GM10248 (cell line): ENCODE results near the gene EGR4.

Experiments used
- CTCF ChIA-PET: fragments of 300-600 bp; sonication (Branson Sonifier 250); formaldehyde crosslinking; extraction: SDS; loops from one replicate; lab custom pipeline; 2021; ENCODE audit warnings: antibody characterized with exemption; lab: Yijun Ruan, JAX
- POLR2A ChIA-PET: fragments of 350-650 bp; sonication (Branson Sonifier 250); formaldehyde crosslinking; extraction: SDS; loops from one replicate; lab custom pipeline; 2020; ENCODE audit warnings: antibody characterized with exemption; lab: Yijun Ruan, JAX
- DNase-seq: peaks from one replicate; pipeline ENCODE4 v3.0.0; 2012; ENCODE audit errors: extremely low spot score
- CTCF ChIP-seq: IDR thresholded peaks from 2 replicates; pipeline ENCODE4 v1.5.1; 2012; ENCODE audit warnings: mild to moderate bottlenecking, low read depth; ENCODE audit errors: extremely low read depth, missing control alignments, control extremely low read depth

The EGR4 gene

DNA sequence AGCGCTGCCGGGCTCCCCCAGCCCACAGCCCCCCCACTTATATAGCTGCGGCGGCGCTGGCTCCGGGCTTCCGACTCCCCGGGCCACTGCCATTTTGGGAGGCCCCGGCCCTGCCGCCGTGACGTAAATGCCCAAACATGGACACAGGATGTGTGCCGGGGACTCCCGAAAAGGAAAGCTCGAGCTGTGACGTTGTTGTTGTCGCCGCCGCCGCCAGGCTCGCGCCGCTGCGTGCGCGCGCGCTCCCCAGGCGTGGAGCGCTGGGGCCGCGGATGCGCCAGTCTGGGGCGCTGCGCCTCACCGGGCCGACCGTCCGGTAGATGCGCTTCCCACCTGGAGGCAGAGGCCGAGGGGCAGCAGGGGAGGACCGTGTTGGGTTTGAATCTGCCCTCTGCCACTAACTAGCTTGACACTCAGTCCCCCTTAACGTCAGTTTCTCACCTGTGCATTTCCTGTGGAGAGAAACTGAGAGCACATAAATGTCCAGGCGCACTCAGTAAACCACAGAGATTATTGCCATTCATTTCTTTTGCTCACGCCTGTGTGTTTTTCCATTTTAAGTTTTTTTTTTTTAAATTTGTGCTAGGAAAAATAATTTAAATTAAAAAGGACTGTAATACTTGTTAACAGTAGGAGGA lies at the start of gene EGR4:
TSS of gene EGR4 (minus strand) at position 15 of the 638 bp plus-strand sequence. CDS start 231 bp downstream, outside the sequence.
- DNase-seq: peak; percentile 94
- TF ChIP-seq CTCF: no peak
- ChIA-PET POLR2A (no interaction called here), CTCF (interaction anchor here (1.2 to 4.3 kb wide), 3 partner anchors 9 to 117 kb away, joined by 3 to 17 read pairs (median 4); no protein-coding TSS in a partner anchor)

- ChIA-PET POLR2A (no interaction called here), CTCF (no interaction called here)
- DNase-seq: no peak
- no peak for TF ChIP-seq CTCF
Measured at GRCh38 chr2:73341039-73341438, 47.7 kb upstream of the EGR4 start.

DNA sequence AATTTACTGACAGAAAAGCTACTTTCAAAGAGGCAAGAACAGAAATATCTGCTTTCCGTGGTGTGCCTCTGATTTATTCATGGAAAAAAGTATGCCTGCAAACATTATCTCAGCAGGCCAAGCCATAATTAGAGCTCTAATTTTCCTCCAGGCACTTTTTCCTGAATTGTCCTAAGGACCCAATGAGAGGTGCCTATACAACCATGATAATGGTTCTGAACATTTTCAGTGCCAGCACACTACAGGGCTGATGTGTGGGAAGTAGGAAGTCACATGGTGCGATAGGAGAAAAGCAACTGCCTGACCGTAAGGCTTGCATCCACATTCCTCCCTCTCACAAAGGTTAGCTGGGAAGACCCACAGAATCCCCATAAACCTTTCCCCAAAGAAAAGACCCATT lies 45.9 kb upstream of the EGR4 start:
- ChIA-PET POLR2A (no interaction called here), CTCF (interaction anchor here (1.0 to 1.2 kb wide), 2 partner anchors 28 to 34 kb away, joined by 3 read pairs; no protein-coding TSS in a partner anchor)
- DNase-seq: no peak
- no peak for TF ChIP-seq CTCF

DNA sequence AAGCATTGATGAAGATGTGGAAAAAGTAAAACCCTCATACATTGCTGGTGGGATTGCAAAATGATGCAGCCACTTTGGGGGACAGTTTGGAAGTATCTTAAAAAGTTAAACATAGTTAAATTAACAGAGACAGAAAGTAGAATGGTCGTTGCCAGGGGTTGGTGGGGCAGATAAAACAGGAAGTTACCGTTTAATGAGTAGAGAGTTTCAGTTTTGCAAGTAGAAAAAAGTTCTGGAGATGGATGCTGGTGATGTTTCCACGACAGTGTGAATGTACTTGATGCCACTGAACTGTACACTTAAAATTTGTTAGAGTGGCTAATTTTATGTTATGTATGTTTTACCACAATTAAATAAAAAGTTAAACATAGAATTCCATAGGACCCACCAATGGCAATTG lies 44.5 kb upstream of the EGR4 start:
- no peak for DNase-seq
- ChIA-PET POLR2A (no interaction called here), CTCF (no interaction called here)
- no peak for TF ChIP-seq CTCF

DNA sequence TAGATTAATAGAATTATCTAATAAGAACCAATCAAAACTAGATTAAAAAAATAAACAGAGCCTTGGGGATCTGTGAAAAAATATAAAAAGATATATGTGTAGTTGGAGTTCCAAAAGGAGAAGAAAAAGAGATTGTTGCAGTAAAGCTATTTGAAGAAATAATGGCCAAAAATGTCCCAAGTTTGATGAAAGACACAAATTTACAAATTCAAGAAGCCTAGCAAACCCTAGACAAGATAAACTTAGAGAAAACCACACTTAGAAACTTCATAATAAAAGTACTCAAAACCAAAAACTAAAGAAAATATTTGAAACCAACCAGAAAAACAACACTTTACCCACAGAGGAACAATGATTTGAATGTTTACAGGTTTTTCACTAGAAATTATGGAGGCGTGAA lies 41.3 kb upstream of the EGR4 start:
- no peak for DNase-seq
- TF ChIP-seq CTCF: no peak
- ChIA-PET POLR2A (no interaction called here), CTCF (interaction anchor here (1.0 kb wide), 1 partner anchor 15 kb away, joined by 3 read pairs; no protein-coding TSS in a partner anchor)

DNA sequence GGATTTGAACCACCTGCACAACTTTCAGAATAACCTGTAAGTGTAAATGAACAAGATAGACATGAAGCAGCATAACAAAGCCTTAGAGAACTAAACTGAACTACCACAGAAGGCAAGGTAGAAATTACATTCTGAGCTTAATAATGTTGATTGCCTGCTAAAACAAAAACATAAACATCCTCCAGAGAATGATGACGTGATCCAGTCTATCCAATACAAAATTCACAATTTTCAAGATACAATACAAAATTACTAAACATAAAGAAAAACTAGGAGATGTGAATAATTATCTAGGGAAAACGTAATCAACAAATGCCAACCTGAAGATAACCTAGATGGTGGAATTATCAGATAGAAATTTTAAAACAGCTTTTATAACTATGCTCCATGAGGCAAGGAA lies 40.7 kb upstream of the EGR4 start:
- POLR2A ChIA-PET: no interaction called here
- CTCF ChIA-PET: interaction anchor here (0.7 to 1.0 kb wide), 2 partner anchors 14 to 16 kb away, joined by 3 read pairs; no protein-coding TSS in a partner anchor

More for the DNA sequence above, 40.7 kb upstream of the EGR4 start:
- no peak for DNase-seq
- TF ChIP-seq CTCF: no peak
